Right atrium auricular region (tissue), 2 donors: Measurements from ENCODE around the gene RAB4A. TPM values are rescaled to one million over a fixed set of nuclear protein-coding genes. Genes with fewer than 3 reads are reported as not detected.
A peak's percentile ranks its signal among the peaks of the same experiment; 100 is the strongest.

Experiments
- DNase-seq: peaks from one replicate; pipeline ENCODE4 v3.0.0-alpha.2; 2019; ENCODE audit warnings: low spot score
- H3K27ac ChIP-seq, 2 donors: fragments of 200-600 bp; sonication (generic); 1 replicate in 1 of 2; 2 replicates in 1 of 2; pipeline ENCODE4 v1.5.1; 2016 to 2019
- H3K27me3 ChIP-seq, 2 donors: fragments of 200-600 bp; sonication (generic); one replicate each; pipeline versions ENCODE4 v1.5.1 to v1.6.0; 2017 to 2019
- H3K36me3 ChIP-seq: fragments of 200-600 bp; sonication (generic); one replicate; pipeline ENCODE4 v1.5.1; 2016
- H3K4me1 ChIP-seq, 2 donors: fragments of 200-600 bp; sonication (generic); one replicate each; pipeline versions ENCODE4 v1.5.1 to v1.6.0; 2017 to 2019
- H3K4me3 ChIP-seq, 2 donors: fragments of 200-600 bp; sonication (generic); 1 replicate in 1 of 2; 2 replicates in 1 of 2; pipeline ENCODE4 v1.5.1; 2017 to 2019; ENCODE audit warnings: mild to moderate bottlenecking in 1 of 2, moderate library complexity in 1 of 2
- H3K9me3 ChIP-seq, 2 donors: fragments of 200-600 bp; sonication (generic); one replicate each; pipeline ENCODE4 v1.5.1; 2019
- CTCF ChIP-seq, 2 donors: fragments of 200-600 bp; sonication (generic); IDR thresholded peaks; one replicate each; pipeline ENCODE4 v1.5.1; 2019; ENCODE audit warnings: antibody characterized with exemption in 2 of 2
- total RNA-seq, 2 donors: library from RNA; depleted of rRNA; stranded (reverse); fragments of >200 nt; gene quantifications; one replicate each; pipeline ENCODE4 v1.1.0, GENCODE V29; 2016

RAB4A gene
- total RNA-seq, 2 donors from 2014 or later: 44.4 to 60.8 TPM

GRCh38 chr1:229278120-229278741 lies 7.3 kb downstream of the RAB4A start:
- DNase-seq: no peak

GRCh38 chr1:229279242-229279641 lies 8.3 kb downstream of the RAB4A start:
- Histone ChIP-seq H3K9me3 (peaks cover 0 to 4% of the 10 kb centered on the region in 2 donors), H3K36me3 (no peaks in the 10 kb centered on the region), H3K27ac (peak overlapping the region in 1 of 2 donors; percentile 19), H3K4me3 (no peak overlapping the region), H3K4me1 (peaks cover 0 to 32% of the 10 kb centered on the region in 2 donors), H3K27me3 (no peaks in the 10 kb centered on the region)
- TF ChIP-seq CTCF (IDR thresholded peaks at IDR 0.05): no peak
- DNase-seq: no peak

More at GRCh38 chr1:229278120-229278741, 7.3 kb downstream of the RAB4A start:
- TF ChIP-seq CTCF (IDR thresholded peaks at IDR 0.05): no peak
- peaks cover 0 to 4% of the 10 kb centered on the region in 2 donors for H3K9me3 ChIP-seq
- H3K4me1 ChIP-seq: peaks cover 0 to 32% of the 10 kb centered on the region in 2 donors
- H3K27me3 ChIP-seq: no peaks in the 10 kb centered on the region
- H3K36me3 ChIP-seq: no peaks in the 10 kb centered on the region
- H3K27ac ChIP-seq: peak overlapping the region in 1 of 2 donors; percentile 19
- H3K4me3 ChIP-seq: no peak overlapping the region

GRCh38 chr1:229280037-229280828 lies 9.3 kb downstream of the RAB4A start:
- no peak overlapping the region for H3K27ac ChIP-seq
- H3K4me1 ChIP-seq: peaks cover 0 to 32% of the 10 kb centered on the region in 2 donors

GRCh38 chr1:229280921-229281320 lies 10.0 kb downstream of the RAB4A start:
- no peak for TF ChIP-seq CTCF (IDR thresholded peaks at IDR 0.05)
- Histone ChIP-seq H3K27ac (no peak overlapping the region), H3K9me3 (peaks cover 0 to 4% of the 10 kb centered on the region in 2 donors), H3K4me3 (no peak overlapping the region), H3K36me3 (no peaks in the 10 kb centered on the region), H3K4me1 (peaks cover 0 to 32% of the 10 kb centered on the region in 2 donors), H3K27me3 (no peaks in the 10 kb centered on the region)
- no peak for DNase-seq

More at GRCh38 chr1:229280037-229280828, 9.3 kb downstream of the RAB4A start:
- TF ChIP-seq CTCF (IDR thresholded peaks at IDR 0.05): no peak
- Histone ChIP-seq H3K27me3 (no peaks in the 10 kb centered on the region), H3K9me3 (peaks cover 0 to 4% of the 10 kb centered on the region in 2 donors), H3K4me3 (no peak overlapping the region), H3K36me3 (no peaks in the 10 kb centered on the region)
- no peak for DNase-seq

GRCh38 chr1:229281339-229281926 lies 10.5 kb downstream of the RAB4A start:
- no peak for DNase-seq
- H3K27ac ChIP-seq: no peak overlapping the region
- H3K36me3 ChIP-seq: no peaks in the 10 kb centered on the region
- peaks cover 0 to 4% of the 10 kb centered on the region in 2 donors for H3K9me3 ChIP-seq
- peak in 1 of 2 donors; percentile 24 for TF ChIP-seq CTCF (IDR thresholded peaks at IDR 0.05)
- no peak overlapping the region for H3K4me3 ChIP-seq
- H3K27me3 ChIP-seq: no peaks in the 10 kb centered on the region
- H3K4me1 ChIP-seq: peaks cover 0 to 32% of the 10 kb centered on the region in 2 donors
